Activated gamma-delta T cell (primary cell): Measurements from ENCODE around the gene ZFHX2.
"Not testable (repeated sequence)": the region's sequence is repeated elsewhere in the genome, so short reads cannot be mapped to it uniquely, and the experiment has no call there.

Experiments used
- DNase-seq: peaks from one replicate; lab custom pipeline; 2025; lab: John Stamatoyannopoulos, UW

The ZFHX2 gene

GRCh38 chr14:23539248-23540140 is 12.1 kb downstream of the ZFHX2 start:
- DNase-seq, result no peak

- no peak for DNase-seq
Observed at GRCh38 chr14:23538785-23539184, 12.8 kb downstream of the ZFHX2 start.

GRCh38 chr14:23538050-23538718 is 13.4 kb downstream of the ZFHX2 start:
- no peak for DNase-seq

- DNase-seq, result no peak
Observed at GRCh38 chr14:23537351-23538049, 14.1 kb downstream of the ZFHX2 start.

- not testable (repeated sequence) for DNase-seq
Observed at GRCh38 chr14:23536906-23537305, 14.7 kb downstream of the ZFHX2 start.

GRCh38 chr14:23536494-23536893 is 15.1 kb downstream of the ZFHX2 start:
- no peak for DNase-seq

- no peak for DNase-seq
Observed at GRCh38 chr14:23535943-23536342, 15.6 kb downstream of the ZFHX2 start.

GRCh38 chr14:23533652-23534435 is 17.7 kb downstream of the ZFHX2 start:
- DNase-seq, result no peak

- no peak for DNase-seq
Observed at GRCh38 chr14:23532658-23533057, 18.9 kb downstream of the ZFHX2 start.

GRCh38 chr14:23531391-23531790 is 20.2 kb downstream of the ZFHX2 start:
- DNase-seq, result no peak

GRCh38 chr14:23530375-23531055 is 21.1 kb downstream of the ZFHX2 start:
- no peak for DNase-seq

GRCh38 chr14:23529016-23529415 is 22.5 kb downstream of the ZFHX2 start:
- DNase-seq, result no peak

GRCh38 chr14:23528555-23528954 is 23.0 kb downstream of the ZFHX2 start:
- DNase-seq, result no peak

GRCh38 chr14:23525611-23526010 is 26.0 kb downstream of the ZFHX2 start:
- no peak for DNase-seq

- no peak for DNase-seq
Observed at GRCh38 chr14:23524954-23525353, 26.6 kb downstream of the ZFHX2 start.

- no peak for DNase-seq
Observed at GRCh38 chr14:23523229-23524016, 28.1 kb downstream of the ZFHX2 start.

GRCh38 chr14:23522643-23523198 is 28.8 kb downstream of the ZFHX2 start:
- DNase-seq, result no peak

GRCh38 chr14:23521785-23522640 is 29.6 kb downstream of the ZFHX2 start:
- DNase-seq, result no peak

- DNase-seq, result no peak
Observed at GRCh38 chr14:23520899-23521533, 30.5 kb downstream of the ZFHX2 start.
